Endothelial cell of umbilical vein (primary cell): ENCODE measurements around the gene SEZ6L. TPM values are rescaled to one million over a fixed set of nuclear protein-coding genes. Genes with fewer than 3 reads are reported as not detected.

Source experiments
- BruUV-seq: library from RNA; stranded (reverse); fragments of 400-500 nt; replicated peaks from 2 replicates; lab custom pipeline; 2021; lab: Mats Ljungman, UMichigan
- CTCF ChIA-PET: fragments of 300-600, 350-600 bp; sonication (Branson Sonifier 250); formaldehyde crosslinking; loops from one replicate; lab custom pipeline; 2021; ENCODE audit warnings: antibody characterized with exemption, inconsistent platforms; lab: Charles Lee
- POLR2A ChIA-PET: fragments of 300-600, 350-600 bp; sonication (Branson Sonifier 250); formaldehyde crosslinking; loops from one replicate; lab custom pipeline; 2021; ENCODE audit warnings: antibody characterized with exemption, inconsistent platforms; lab: Charles Lee
- DNase-seq: peaks from one replicate; pipeline ENCODE4 v3.0.0-alpha.2; 2011; ENCODE audit warnings: low read depth, low spot score
- FAIRE-seq: peaks from 2 replicates; lab custom pipeline; 2011; peaks lifted over from hg19 to GRCh38; lab: Jason Lieb, UNC
- H2AFZ ChIP-seq: 2 replicates; pipeline ENCODE4 v1.6.0; 2012; ENCODE audit warnings: low read depth, low read length, control low read depth, inconsistent platforms
- H3K27ac ChIP-seq: 2 replicates; pipeline ENCODE4 v1.5.1; 2011; ENCODE audit warnings: low read depth, mild to moderate bottlenecking, control low read depth, low read length, moderate library complexity; ENCODE audit not compliant: insufficient read depth
- H3K27me3 ChIP-seq, 2 experiments: 2 replicates each; pipeline versions ENCODE4 v1.6.0 to v1.6.1; 2011; ENCODE audit warnings: low read length in 2 of 2, mixed read lengths in 1 of 2; ENCODE audit not compliant: control insufficient read depth in 2 of 2, insufficient read depth in 2 of 2
- H3K36me3 ChIP-seq, 2 experiments: 2 replicates in 1 of 2; 3 replicates in 1 of 2; pipeline ENCODE4 v1.5.1; 2011; ENCODE audit warnings: low read length in 2 of 2, mild to moderate bottlenecking in 1 of 2, moderate library complexity in 1 of 2; ENCODE audit not compliant: control insufficient read depth in 2 of 2, insufficient read depth in 2 of 2; ENCODE audit errors: extremely low read depth in 1 of 2
- H3K4me1 ChIP-seq: 3 replicates; pipeline ENCODE4 v1.5.1; 2011; ENCODE audit warnings: mild to moderate bottlenecking, low read length; ENCODE audit not compliant: control insufficient read depth, insufficient read depth; ENCODE audit errors: extremely low read depth
- H3K4me2 ChIP-seq: 2 replicates; pipeline ENCODE4 v1.6.1; 2011; ENCODE audit warnings: low read length, control low read depth, mixed read lengths; ENCODE audit not compliant: insufficient read depth
- H3K4me3 ChIP-seq, 3 experiments: fragments of 200-600 bp in 1 of 3; sonication (generic), shearing (Covaris generic) in 1 of 3; replicated peaks in 1 of 3; 2 replicates each; pipeline ENCODE4 v1.5.1; 2011 to 2016; ENCODE audit warnings: control low read depth in 3 of 3, low read length in 3 of 3, mild to moderate bottlenecking in 2 of 3, inconsistent platforms in 1 of 3, low read depth in 1 of 3, moderate library complexity in 1 of 3; ENCODE audit not compliant: insufficient read depth in 1 of 3
- H3K79me2 ChIP-seq: 2 replicates; pipeline ENCODE4 v1.6.0; 2012; ENCODE audit warnings: low read length, inconsistent platforms; ENCODE audit not compliant: control insufficient read depth, insufficient read depth
- H3K9ac ChIP-seq: replicated peaks from 2 replicates; pipeline ENCODE3; 2011; ENCODE audit warnings: low read length, control low read depth; ENCODE audit not compliant: insufficient read depth; ENCODE audit errors: extremely low read depth
- H3K9me1 ChIP-seq: replicated peaks from 3 replicates; pipeline ENCODE4 v1.6.0; 2011; ENCODE audit warnings: mild to moderate bottlenecking, low read length; ENCODE audit not compliant: control insufficient read depth, insufficient read depth; ENCODE audit errors: extremely low read depth
- H3K9me3 ChIP-seq: replicated peaks from 2 replicates; pipeline ENCODE4 v1.5.1; 2012; ENCODE audit warnings: low read length, inconsistent platforms; ENCODE audit not compliant: control insufficient read depth, insufficient read depth
- H4K20me1 ChIP-seq: replicated peaks from 2 replicates; pipeline ENCODE3; 2011; ENCODE audit warnings: mild to moderate bottlenecking, low read length; ENCODE audit not compliant: control insufficient read depth, insufficient read depth; ENCODE audit errors: extremely low read depth
- CTCF ChIP-seq, 2 donors: IDR thresholded peaks; 1 replicate in 1 of 2; 2 replicates in 1 of 2; pipeline ENCODE4 v1.5.1; 2011; ENCODE audit warnings: low read length in 2 of 2, mild to moderate bottlenecking in 2 of 2, moderate library complexity in 2 of 2, control low read depth in 1 of 2, inconsistent platforms in 1 of 2, low read depth in 1 of 2; ENCODE audit not compliant: insufficient read depth in 1 of 2; ENCODE audit errors: extremely low read depth in 1 of 2
- EZH2 ChIP-seq: IDR thresholded peaks from 2 replicates; pipeline ENCODE4 v1.6.1; 2012; ENCODE audit warnings: borderline replicate concordance, low read depth, mild to moderate bottlenecking, moderate library complexity, low read length, inconsistent platforms; ENCODE audit not compliant: severe bottlenecking
- FOS ChIP-seq: IDR thresholded peaks from 2 replicates; pipeline ENCODE4 v1.6.1; 2011; ENCODE audit warnings: mild to moderate bottlenecking, low read length, moderate library complexity, borderline replicate concordance; ENCODE audit not compliant: insufficient read depth
- GATA2 ChIP-seq: IDR thresholded peaks from 2 replicates; pipeline ENCODE4 v1.7.0; 2011; ENCODE audit warnings: low read depth, mild to moderate bottlenecking, moderate library complexity, mixed read lengths, low read length; ENCODE audit not compliant: insufficient read length, insufficient read depth
- JUN ChIP-seq: IDR thresholded peaks from 2 replicates; pipeline ENCODE4 v1.6.1; 2011; ENCODE audit warnings: borderline replicate concordance, low read depth; ENCODE audit not compliant: insufficient read length, insufficient read depth
- MAX ChIP-seq: IDR thresholded peaks from 2 replicates; pipeline ENCODE4 v1.6.1; 2011; ENCODE audit not compliant: insufficient read depth, insufficient read length
- MYC ChIP-seq: IDR thresholded peaks from one replicate; pipeline ENCODE4 v1.6.1; 2011; ENCODE audit warnings: mild to moderate bottlenecking, low read depth, low read length
- POLR2A ChIP-seq: IDR thresholded peaks from 2 replicates; pipeline ENCODE4 v1.6.1; 2012; ENCODE audit warnings: low read depth, mild to moderate bottlenecking, control low read depth, low read length
- POLR2AphosphoS5 ChIP-seq: IDR thresholded peaks from 2 replicates; pipeline ENCODE4 v1.6.1; 2012; ENCODE audit warnings: low read depth, mild to moderate bottlenecking, control low read depth, low read length, moderate library complexity; ENCODE audit not compliant: insufficient read depth
- dilution Hi-C: fragments of 300-500 bp; cut with MboI; formaldehyde crosslinking; loops from one replicate; pipeline ENCODE4 v1.15.0; 2019; ENCODE audit warnings: low sequenced_read_pairs; ENCODE audit not compliant: extremely low pct_ligation_motif_present
- intact Hi-C: fragments of 100-400 bp; cut with micrococcal nuclease; formaldehyde crosslinking; loops from one replicate; pipeline ENCODE4 v1.10.0; 2022
- polyA plus RNA-seq, 4 experiments: library from polyadenylated mRNA; depleted of rRNA in 3 of 4; stranded (reverse) in 3 of 4; unstranded in 1 of 4; fragments of >200 nt; gene quantifications; 2 replicates each; pipeline versions ENCODE4 v1.2.1 to v1.2.3, GENCODE V29; 2011 to 2012; ENCODE audit warnings: missing spikeins in 1 of 4
- total RNA-seq: library from RNA; stranded (reverse); gene quantifications from 2 replicates; pipeline ENCODE4 v1.2.3, GENCODE V29; 2021

Gene SEZ6L
- total and polyA plus RNA-seq, 2 donors (not counting 3 experiments of a cell fraction or from before 2014, with no cell fraction given) = not detected

DNA sequence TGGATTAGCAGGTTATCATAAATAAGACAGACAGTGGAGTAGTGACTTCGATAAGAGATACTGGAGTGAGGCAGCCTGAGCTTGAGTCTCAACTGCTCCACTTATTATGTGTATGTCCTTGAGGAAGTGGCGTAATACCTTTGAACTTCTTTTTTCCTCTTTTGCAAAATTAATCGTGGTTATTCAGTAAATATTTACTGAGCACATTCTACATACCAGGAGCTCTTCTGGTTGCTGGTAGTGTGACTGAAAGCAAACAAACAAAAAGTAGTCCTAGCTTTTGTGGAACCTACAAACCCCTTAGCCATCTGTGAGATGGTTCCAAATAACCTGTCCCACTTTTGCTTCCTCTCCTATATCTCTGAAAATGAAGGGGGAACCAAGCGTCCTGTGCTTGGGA is 134.2 kb downstream of the SEZ6L start:
- no TSS peak for BruUV-seq

More for the DNA sequence above, 134.2 kb downstream of the SEZ6L start:
- Histone ChIP-seq H3K9ac (no peak overlapping the region), H3K36me3 (no peaks in the 10 kb centered on the region), H3K9me3 (no peaks in the 10 kb centered on the region), H3K27me3 (no peaks in the 10 kb centered on the region), H3K27ac (no peak overlapping the region), H3K79me2 (no peaks in the 10 kb centered on the region), H3K4me2 (no peak overlapping the region), H3K4me1 (no peaks in the 10 kb centered on the region), H3K4me3 (no peak overlapping the region), H2AFZ (no peak overlapping the region), H3K9me1 (no peaks in the 10 kb centered on the region), H4K20me1 (no peaks in the 10 kb centered on the region)
- TF ChIP-seq FOS (no peak), JUN (no peak), MYC (no peak), POLR2A (no peak), MAX (no peak), POLR2AphosphoS5 (no peak), CTCF (IDR thresholded peaks at IDR 0.05; ENCODE audit: extremely low read depth in 1 of 2, insufficient read depth in 1 of 2, low read depth in 1 of 2, low read length in 2 of 2) (no peak), GATA2 (no peak), EZH2 (no peak)
- dilution Hi-C loops = no loop called here
- ChIA-PET POLR2A (no interaction called here), CTCF (no interaction called here)
- FAIRE-seq (no peak), DNase-seq (no peak)
- intact Hi-C loops = no loop called here
